GM12864 (cell line): Measurements from ENCODE around the gene SPEG.

Experiments
- DNase-seq: peaks from one replicate; pipeline ENCODE4 v3.0.0-alpha.2; 2011; ENCODE audit warnings: low read depth
- H3K4me3 ChIP-seq: 2 replicates; pipeline ENCODE4 v1.5.1; 2011; ENCODE audit warnings: mild to moderate bottlenecking, low read depth, low read length, control low read depth
- CTCF ChIP-seq: IDR thresholded peaks from 2 replicates; pipeline ENCODE4 v1.5.1; 2011; ENCODE audit warnings: low read depth, mild to moderate bottlenecking, moderate library complexity, low read length, control low read depth, inconsistent platforms; ENCODE audit errors: missing control alignments

The SPEG gene

GRCh38 chr2:219477815-219478214 is 43.2 kb downstream of the SPEG start:
- no peak for TF ChIP-seq CTCF
- H3K4me3 ChIP-seq = no peak overlapping the region
- DNase-seq = no peak

- no peak for DNase-seq
- H3K4me3 ChIP-seq = no peak overlapping the region
- TF ChIP-seq CTCF = no peak
Measured at GRCh38 chr2:219478916-219479315, 44.3 kb downstream of the SPEG start.

GRCh38 chr2:219480004-219480403 is 45.4 kb downstream of the SPEG start:
- DNase-seq = no peak
- no peak for TF ChIP-seq CTCF

GRCh38 chr2:219482674-219483405 is 48.2 kb downstream of the SPEG start:
- no peak overlapping the region for H3K4me3 ChIP-seq
- no peak for DNase-seq
- TF ChIP-seq CTCF = no peak

More at GRCh38 chr2:219480004-219480403, 45.4 kb downstream of the SPEG start:
- no peak overlapping the region for H3K4me3 ChIP-seq

GRCh38 chr2:219483451-219484342 is 49.1 kb downstream of the SPEG start:
- no peak overlapping the region for H3K4me3 ChIP-seq
- no peak for TF ChIP-seq CTCF
- DNase-seq = no peak

GRCh38 chr2:219484343-219485200 is 49.9 kb downstream of the SPEG start:
- H3K4me3 ChIP-seq = no peak overlapping the region
- TF ChIP-seq CTCF = no peak
- DNase-seq = no peak
